ENCODE measurements around the gene MAP7D1. TPM values are rescaled to one million over a fixed set of nuclear protein-coding genes. Genes with fewer than 3 reads are reported as not detected.

Gene MAP7D1
- total and polyA plus RNA-seq, 2 experiments from 2014 or later: 46.0 to 97.8 TPM

- DNase-seq (ENCODE audit: low spot score): no peak
- Histone ChIP-seq H4K20me1 (ENCODE audit: insufficient read depth, poor library complexity, severe bottlenecking) (peaks cover 9% of the 10 kb centered on the region), H3K27ac (no peak overlapping the region), H3K27me3 (no peaks in the 10 kb centered on the region), H2AFZ (no peak overlapping the region), H3K4me2 (no peak overlapping the region), H3K4me1 (ENCODE audit: insufficient read depth) (no peaks in the 10 kb centered on the region), H3K9me2 (replicated peaks; ENCODE audit: insufficient read depth) (no peaks in the 10 kb centered on the region), H3K9me3 (ENCODE audit: low read depth) (no peaks in the 10 kb centered on the region), H3K4me3 (no peak overlapping the region), H3K79me2 (peaks cover 23% of the 10 kb centered on the region), H3K36me3 (replicated peaks; ENCODE audit: insufficient read depth, low read depth) (no peaks in the 10 kb centered on the region)
- TF ChIP-seq EZH2phosphoT487 (IDR thresholded peaks at IDR 0.05; ENCODE audit: low read depth, severe bottlenecking, unreplicated experiment): no peak
- TF ChIP-seq, protein P1, sequence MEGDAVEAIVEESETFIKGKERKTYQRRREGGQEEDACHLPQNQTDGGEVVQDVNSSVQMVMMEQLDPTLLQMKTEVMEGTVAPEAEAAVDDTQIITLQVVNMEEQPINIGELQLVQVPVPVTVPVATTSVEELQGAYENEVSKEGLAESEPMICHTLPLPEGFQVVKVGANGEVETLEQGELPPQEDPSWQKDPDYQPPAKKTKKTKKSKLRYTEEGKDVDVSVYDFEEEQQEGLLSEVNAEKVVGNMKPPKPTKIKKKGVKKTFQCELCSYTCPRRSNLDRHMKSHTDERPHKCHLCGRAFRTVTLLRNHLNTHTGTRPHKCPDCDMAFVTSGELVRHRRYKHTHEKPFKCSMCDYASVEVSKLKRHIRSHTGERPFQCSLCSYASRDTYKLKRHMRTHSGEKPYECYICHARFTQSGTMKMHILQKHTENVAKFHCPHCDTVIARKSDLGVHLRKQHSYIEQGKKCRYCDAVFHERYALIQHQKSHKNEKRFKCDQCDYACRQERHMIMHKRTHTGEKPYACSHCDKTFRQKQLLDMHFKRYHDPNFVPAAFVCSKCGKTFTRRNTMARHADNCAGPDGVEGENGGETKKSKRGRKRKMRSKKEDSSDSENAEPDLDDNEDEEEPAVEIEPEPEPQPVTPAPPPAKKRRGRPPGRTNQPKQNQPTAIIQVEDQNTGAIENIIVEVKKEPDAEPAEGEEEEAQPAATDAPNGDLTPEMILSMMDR (IDR thresholded peaks at IDR 0.05; ENCODE audit: poor library complexity): no peak
- TF ChIP-seq EZH2 (IDR thresholded peaks at IDR 0.05; ENCODE audit: borderline replicate concordance): no peak
- 94% methylated on average over 10 of the region's 11 CpGs for WGBS (ENCODE audit: low lambda C conversion rate, missing lambda C conversion rate)
Measured at GRCh38 chr1:36175137-36176095, 19.5 kb downstream of the MAP7D1 start.

GRCh38 chr1:36176106-36176949 is 20.4 kb downstream of the MAP7D1 start:
- no peak for TF ChIP-seq EZH2 (IDR thresholded peaks at IDR 0.05; ENCODE audit: borderline replicate concordance)
- no peak for TF ChIP-seq EZH2phosphoT487 (IDR thresholded peaks at IDR 0.05; ENCODE audit: low read depth, severe bottlenecking, unreplicated experiment)
- TF ChIP-seq, protein P1 (IDR thresholded peaks at IDR 0.05; ENCODE audit: poor library complexity): no peak
- H2AFZ ChIP-seq: no peak overlapping the region
- no peaks in the 10 kb centered on the region for H3K36me3 ChIP-seq (replicated peaks; ENCODE audit: insufficient read depth, low read depth)
- no peaks in the 10 kb centered on the region for H3K4me1 ChIP-seq (ENCODE audit: insufficient read depth)
- H3K9me2 ChIP-seq (replicated peaks; ENCODE audit: insufficient read depth): no peaks in the 10 kb centered on the region
- DNase-seq (ENCODE audit: low spot score): no peak
- no peak overlapping the region for H3K27ac ChIP-seq
- no peak overlapping the region for H3K4me2 ChIP-seq
- no peak overlapping the region for H3K4me3 ChIP-seq
- peaks cover 6% of the 10 kb centered on the region for H4K20me1 ChIP-seq (ENCODE audit: insufficient read depth, poor library complexity, severe bottlenecking)
- H3K27me3 ChIP-seq: no peaks in the 10 kb centered on the region
- peaks cover 17% of the 10 kb centered on the region for H3K79me2 ChIP-seq
- WGBS (ENCODE audit: low lambda C conversion rate, missing lambda C conversion rate): 89% methylated on average over 62 of the region's 76 CpGs
- H3K9me3 ChIP-seq (ENCODE audit: low read depth): no peaks in the 10 kb centered on the region

DNA sequence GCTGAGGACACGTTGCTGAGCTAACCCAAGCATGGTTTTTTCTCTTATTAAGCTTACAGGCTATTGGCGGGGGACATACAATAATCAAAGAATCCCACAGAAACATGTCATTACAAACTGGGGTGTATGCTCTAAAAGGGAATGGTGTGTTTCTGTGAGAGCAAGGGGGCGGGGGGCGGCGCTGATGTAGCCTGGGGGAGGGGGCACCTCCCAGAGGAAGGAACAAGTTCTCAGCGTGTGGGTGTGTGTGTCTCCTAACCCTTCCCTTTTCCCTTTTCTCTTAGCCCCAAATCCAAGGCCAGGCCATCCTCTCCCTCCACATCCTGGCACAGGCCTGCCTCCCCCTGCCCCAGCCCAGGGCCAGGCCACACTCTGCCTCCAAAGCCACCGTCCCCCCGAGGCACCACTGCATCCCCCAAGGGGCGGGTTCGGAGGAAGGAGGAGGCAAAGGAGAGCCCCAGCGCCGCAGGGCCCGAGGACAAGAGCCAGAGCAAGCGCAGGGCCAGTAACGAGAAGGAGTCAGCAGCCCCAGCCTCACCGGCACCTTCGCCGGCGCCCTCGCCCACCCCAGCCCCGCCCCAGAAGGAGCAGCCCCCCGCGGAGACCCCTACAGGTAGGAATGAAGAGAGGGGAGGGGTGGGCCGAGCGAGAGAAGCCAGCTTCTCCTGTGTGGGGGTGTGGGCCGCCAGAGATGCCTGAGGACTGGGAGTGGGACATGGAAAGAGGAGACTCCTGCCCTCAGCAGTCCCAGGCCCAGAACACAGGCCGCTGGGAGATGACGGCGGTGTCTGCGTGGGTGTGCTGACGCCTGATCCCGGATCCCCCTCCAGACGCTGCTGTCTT is 21.9 kb downstream of the MAP7D1 start:
- Histone ChIP-seq H3K9me2 (replicated peaks; ENCODE audit: insufficient read depth) (no peaks in the 10 kb centered on the region), H2AFZ (no peak overlapping the region), H3K27me3 (no peaks in the 10 kb centered on the region), H4K20me1 (ENCODE audit: insufficient read depth, poor library complexity, severe bottlenecking) (peaks cover 6% of the 10 kb centered on the region), H3K27ac (no peak overlapping the region), H3K4me2 (no peak overlapping the region), H3K36me3 (replicated peaks; ENCODE audit: insufficient read depth, low read depth) (no peaks in the 10 kb centered on the region), H3K4me3 (no peak overlapping the region), H3K79me2 (peaks cover 6% of the 10 kb centered on the region), H3K9me3 (ENCODE audit: low read depth) (no peaks in the 10 kb centered on the region), H3K4me1 (ENCODE audit: insufficient read depth) (no peaks in the 10 kb centered on the region)
- WGBS (ENCODE audit: low lambda C conversion rate, missing lambda C conversion rate): 93% methylated on average over 10 of the region's 33 CpGs
- TF ChIP-seq, protein P1 (IDR thresholded peaks at IDR 0.05; ENCODE audit: poor library complexity): no peak
- no peak for TF ChIP-seq EZH2phosphoT487 (IDR thresholded peaks at IDR 0.05; ENCODE audit: low read depth, severe bottlenecking, unreplicated experiment)
- no peak for TF ChIP-seq EZH2 (IDR thresholded peaks at IDR 0.05; ENCODE audit: borderline replicate concordance)
- DNase-seq (ENCODE audit: low spot score): no peak

Measured in hepatocyte (in vitro differentiated cells).